ENCODE results near the gene OGDH.

The OGDH gene

GRCh38 chr7:44738876-44739665 is 132.6 kb downstream of the OGDH start:
- Histone ChIP-seq H3K27me3 (ENCODE audit: control insufficient read depth, low read length) (peaks cover 9% of the 10 kb centered on the region), H3K4me1 (ENCODE audit: control insufficient read depth, low read length) (no peaks in the 10 kb centered on the region), H4K20me1 (ENCODE audit: control insufficient read depth, insufficient read depth, low read depth, low read length) (no peaks in the 10 kb centered on the region), H3F3A (ENCODE audit: control insufficient read depth, insufficient read depth) (no peaks in the 10 kb centered on the region), H3K79me2 (ENCODE audit: control insufficient read depth, low read length) (no peaks in the 10 kb centered on the region), H3K27ac (ENCODE audit: low read depth, low read length) (no peak overlapping the region), H3K9me3 (ENCODE audit: control insufficient read depth, insufficient read depth, low read length) (no peaks in the 10 kb centered on the region), H3K36me3 (ENCODE audit: control insufficient read depth, low read length) (no peaks in the 10 kb centered on the region), H3K4me2 (ENCODE audit: low read length) (no peak overlapping the region), H3K4me3 (ENCODE audit: low read length) (no peak overlapping the region), H3K9me2 (replicated peaks; ENCODE audit: control insufficient read depth, low read length) (no peaks in the 10 kb centered on the region)
- TF ChIP-seq EZH2phosphoT487 (IDR thresholded peaks at IDR 0.05; ENCODE audit: borderline replicate concordance, low read length): no peak
- no peak for TF ChIP-seq CTCF (IDR thresholded peaks at IDR 0.05; ENCODE audit: low read depth, low read length, poor library complexity, severe bottlenecking)

GRCh38 chr7:44740055-44740454 is 133.6 kb downstream of the OGDH start:
- Histone ChIP-seq H3K4me2 (ENCODE audit: low read length) (no peak overlapping the region), H3K9me2 (replicated peaks; ENCODE audit: control insufficient read depth, low read length) (no peaks in the 10 kb centered on the region), H3F3A (ENCODE audit: control insufficient read depth, insufficient read depth) (no peaks in the 10 kb centered on the region), H3K9me3 (ENCODE audit: control insufficient read depth, insufficient read depth, low read length) (no peaks in the 10 kb centered on the region), H3K4me3 (ENCODE audit: low read length) (no peak overlapping the region), H3K36me3 (ENCODE audit: control insufficient read depth, low read length) (no peaks in the 10 kb centered on the region), H3K27ac (ENCODE audit: low read depth, low read length) (no peak overlapping the region), H3K27me3 (ENCODE audit: control insufficient read depth, low read length) (peaks cover 6% of the 10 kb centered on the region), H3K79me2 (ENCODE audit: control insufficient read depth, low read length) (no peaks in the 10 kb centered on the region), H4K20me1 (ENCODE audit: control insufficient read depth, insufficient read depth, low read depth, low read length) (no peaks in the 10 kb centered on the region), H3K4me1 (ENCODE audit: control insufficient read depth, low read length) (peaks cover under 1% of the 10 kb centered on the region; the same call in 1 of the 2 replicates)
- TF ChIP-seq CTCF (IDR thresholded peaks at IDR 0.05; ENCODE audit: low read depth, low read length, poor library complexity, severe bottlenecking): no peak
- TF ChIP-seq EZH2phosphoT487 (IDR thresholded peaks at IDR 0.05; ENCODE audit: borderline replicate concordance, low read length): no peak

- no peaks in the 10 kb centered on the region for H3K9me3 ChIP-seq (ENCODE audit: control insufficient read depth, insufficient read depth, low read length)
- no peaks in the 10 kb centered on the region for H3K79me2 ChIP-seq (ENCODE audit: control insufficient read depth, low read length)
- no peak overlapping the region for H3K4me2 ChIP-seq (ENCODE audit: low read length)
- H3K36me3 ChIP-seq (ENCODE audit: control insufficient read depth, low read length): no peaks in the 10 kb centered on the region
- H3K9me2 ChIP-seq (replicated peaks; ENCODE audit: control insufficient read depth, low read length): no peaks in the 10 kb centered on the region
- H3K4me1 ChIP-seq (ENCODE audit: control insufficient read depth, low read length): peaks cover 12% of the 10 kb centered on the region
- H3F3A ChIP-seq (ENCODE audit: control insufficient read depth, insufficient read depth): no peaks in the 10 kb centered on the region
- TF ChIP-seq EZH2phosphoT487 (IDR thresholded peaks at IDR 0.05; ENCODE audit: borderline replicate concordance, low read length) (no peak), CTCF (IDR thresholded peaks at IDR 0.05; ENCODE audit: low read depth, low read length, poor library complexity, severe bottlenecking) (no peak)
- H3K4me3 ChIP-seq (ENCODE audit: low read length): no peak overlapping the region
- no peaks in the 10 kb centered on the region for H3K27me3 ChIP-seq (ENCODE audit: control insufficient read depth, low read length)
- no peak overlapping the region for H3K27ac ChIP-seq (ENCODE audit: low read depth, low read length)
- H4K20me1 ChIP-seq (ENCODE audit: control insufficient read depth, insufficient read depth, low read depth, low read length): no peaks in the 10 kb centered on the region
Observed at GRCh38 chr7:44743750-44744149, 137.3 kb downstream of the OGDH start.

Measured in DOHH2 (cell line).